Measurements from ENCODE around the gene SYTL5.

The SYTL5 gene

DNA sequence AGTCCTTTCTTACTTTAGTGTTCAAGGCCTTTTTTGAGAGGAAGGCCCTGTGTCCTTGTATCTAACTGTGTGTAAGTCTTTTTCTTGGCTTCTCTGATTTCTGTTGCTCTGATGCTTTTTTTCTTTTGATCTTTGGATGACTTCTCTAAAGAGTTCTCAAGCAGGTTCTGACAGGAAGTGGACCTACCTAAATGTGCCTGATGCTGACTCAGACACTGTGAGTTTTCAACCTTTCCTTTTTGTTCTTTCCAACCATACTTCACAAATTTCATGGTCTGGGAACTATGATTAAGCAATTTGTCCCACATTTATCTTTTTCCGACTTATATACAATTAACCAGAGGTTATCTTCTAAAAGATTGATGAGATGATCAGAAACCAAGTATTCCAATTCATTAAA, 96.5 kb downstream of the SYTL5 start:
- TF ChIP-seq CTCF (IDR thresholded peaks at IDR 0.05; ENCODE audit: insufficient read depth, missing control alignments) = no peak
- no peak for FAIRE-seq
- no peak for DNase-seq (ENCODE audit: insufficient read length, low spot score)

- TF ChIP-seq CTCF (IDR thresholded peaks at IDR 0.05; ENCODE audit: insufficient read depth, missing control alignments) = no peak
- no peak for FAIRE-seq
- DNase-seq (ENCODE audit: insufficient read length, low spot score) = no peak
Measured at GRCh38 chrX:38103857-38104812, 97.8 kb downstream of the SYTL5 start.

DNA sequence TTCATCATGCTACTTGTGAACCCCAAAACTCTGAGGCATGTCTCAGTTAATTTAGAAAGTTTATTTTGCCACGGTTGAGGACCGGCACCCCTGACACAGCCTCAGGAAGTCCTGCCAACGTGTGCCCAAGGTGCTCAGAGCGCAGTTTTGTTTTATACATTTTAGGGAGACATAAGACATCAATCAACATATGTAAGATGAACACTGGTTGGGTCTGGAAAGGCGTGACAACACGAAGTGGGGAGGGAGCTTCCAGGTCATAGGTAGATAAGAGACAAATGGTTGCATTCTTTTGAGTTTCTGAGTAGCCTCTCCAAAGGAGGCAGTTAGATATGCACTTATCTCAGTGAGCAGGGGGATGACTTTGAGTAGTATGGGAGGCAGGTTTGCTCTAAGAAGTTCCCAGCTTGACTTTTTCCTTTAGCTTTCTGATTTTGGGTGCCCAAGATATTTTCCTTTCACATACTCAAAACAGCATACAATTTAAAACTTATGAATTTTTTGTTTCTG, 98.9 kb downstream of the SYTL5 start:
- DNase-seq (ENCODE audit: insufficient read length, low spot score) (no peak), FAIRE-seq (no peak)
- TF ChIP-seq CTCF (IDR thresholded peaks at IDR 0.05; ENCODE audit: insufficient read depth, missing control alignments) = no peak

DNA sequence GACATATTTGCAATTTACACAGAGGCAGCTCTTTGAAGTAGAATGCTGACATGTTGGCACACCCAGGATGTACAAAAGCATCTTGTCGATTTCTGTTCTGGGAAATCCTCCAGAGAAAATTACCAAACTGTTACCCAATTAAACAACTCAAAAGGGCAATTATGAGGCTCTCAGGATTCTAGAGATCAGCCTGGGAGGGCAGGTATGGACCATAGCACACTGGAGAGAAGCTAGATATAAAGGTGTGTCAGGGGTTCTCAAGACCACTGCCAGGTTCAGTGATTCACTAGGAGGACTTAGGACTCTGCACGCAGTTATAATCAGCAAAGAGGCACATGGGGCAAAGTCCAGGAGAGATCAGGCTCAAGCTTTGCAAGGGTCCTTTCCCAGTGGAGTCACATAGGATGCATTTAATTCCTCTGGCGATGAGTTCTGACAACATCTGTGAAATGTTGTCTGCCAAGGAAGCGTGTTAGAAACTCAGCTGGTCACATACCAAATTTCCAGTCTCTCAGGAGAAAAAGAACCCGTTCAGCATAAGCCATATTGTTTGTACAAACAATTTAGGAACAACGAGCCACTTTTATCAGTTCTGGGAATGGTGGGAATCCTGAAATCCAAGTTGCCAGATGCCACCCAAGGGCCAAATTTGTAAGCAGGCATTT, 100.8 kb downstream of the SYTL5 start:
- FAIRE-seq = no peak
- TF ChIP-seq CTCF (IDR thresholded peaks at IDR 0.05; ENCODE audit: insufficient read depth, missing control alignments) = no peak

GRCh38 chrX:38108364-38108763, 102.0 kb downstream of the SYTL5 start:
- TF ChIP-seq CTCF (IDR thresholded peaks at IDR 0.05; ENCODE audit: insufficient read depth, missing control alignments) = no peak
- FAIRE-seq (no peak), DNase-seq (ENCODE audit: insufficient read length, low spot score) (no peak)

More for the DNA sequence above, 100.8 kb downstream of the SYTL5 start:
- no peak for DNase-seq (ENCODE audit: insufficient read length, low spot score)

- DNase-seq (ENCODE audit: insufficient read length, low spot score) (no peak), FAIRE-seq (no peak)
- TF ChIP-seq CTCF (IDR thresholded peaks at IDR 0.05; ENCODE audit: insufficient read depth, missing control alignments) = no peak
Measured at GRCh38 chrX:38109042-38109898, 102.9 kb downstream of the SYTL5 start.
